Lower leg skin (tissue), 4 donors: ENCODE results near the gene PLA2G2A. TPM values are rescaled to one million over a fixed set of nuclear protein-coding genes. Genes with fewer than 3 reads are reported as not detected.
A peak's percentile ranks its signal among the peaks of the same experiment; 100 is the strongest.

ENCODE experiments used
- DNase-seq, 2 donors: peaks; one replicate each; pipeline ENCODE4 v3.0.0-alpha.2; 2019; ENCODE audit warnings: low spot score in 2 of 2
- H3K4me3 ChIP-seq: fragments of 200-600 bp; sonication (generic); 2 replicates; pipeline ENCODE4 v1.5.1; 2017; ENCODE audit warnings: mild to moderate bottlenecking, low read depth; ENCODE audit not compliant: poor library complexity, severe bottlenecking
- POLR2A ChIP-seq, 2 donors: fragments of 450-650 bp; IDR thresholded peaks; one replicate each; pipeline ENCODE4 v1.6.1; 2016 to 2017; ENCODE audit warnings: antibody characterized with exemption in 2 of 2, mild to moderate bottlenecking in 1 of 2, moderate library complexity in 1 of 2
- WGBS, 2 donors: methylation state at CpG; one replicate each; pipeline ENCODE4 v1.1.5; 2018; 5-methylcytosine and 5-hydroxymethylcytosine counted together
- intact Hi-C: fragments of 100-400 bp; cut with DNase I; formaldehyde crosslinking; loops from one replicate; pipeline ENCODE4 v1.15.0; 2023; ENCODE audit warnings: low total_unique reads
- total RNA-seq, 4 donors: library from RNA; depleted of rRNA; stranded (reverse); fragments of >200 nt; gene quantifications; one replicate each; pipeline ENCODE4 v1.1.0, GENCODE V29; 2016
- TF ChIP-seq, protein P1 (sequence below), 3 donors: fragments of 450-650 bp; IDR thresholded peaks; one replicate each; pipeline ENCODE4 v1.5.1; 2016; ENCODE audit warnings: antibody characterized with exemption in 3 of 3, mild to moderate bottlenecking in 3 of 3, moderate library complexity in 2 of 3

The PLA2G2A gene
- total RNA-seq, 4 donors from 2014 or later: 6.0 to 14.0 (median 10.3) TPM

GRCh38 chr1:19964542-19964941 lies 14.9 kb downstream of the PLA2G2A start:
- intact Hi-C loops: no loop called here
- DNase-seq: no peak
- WGBS, 2 donors: 83 to 88% methylated on average over 2 of the region's 2 CpGs
- no peak for TF ChIP-seq POLR2A (IDR thresholded peaks at IDR 0.05)
- TF ChIP-seq, protein P1, sequence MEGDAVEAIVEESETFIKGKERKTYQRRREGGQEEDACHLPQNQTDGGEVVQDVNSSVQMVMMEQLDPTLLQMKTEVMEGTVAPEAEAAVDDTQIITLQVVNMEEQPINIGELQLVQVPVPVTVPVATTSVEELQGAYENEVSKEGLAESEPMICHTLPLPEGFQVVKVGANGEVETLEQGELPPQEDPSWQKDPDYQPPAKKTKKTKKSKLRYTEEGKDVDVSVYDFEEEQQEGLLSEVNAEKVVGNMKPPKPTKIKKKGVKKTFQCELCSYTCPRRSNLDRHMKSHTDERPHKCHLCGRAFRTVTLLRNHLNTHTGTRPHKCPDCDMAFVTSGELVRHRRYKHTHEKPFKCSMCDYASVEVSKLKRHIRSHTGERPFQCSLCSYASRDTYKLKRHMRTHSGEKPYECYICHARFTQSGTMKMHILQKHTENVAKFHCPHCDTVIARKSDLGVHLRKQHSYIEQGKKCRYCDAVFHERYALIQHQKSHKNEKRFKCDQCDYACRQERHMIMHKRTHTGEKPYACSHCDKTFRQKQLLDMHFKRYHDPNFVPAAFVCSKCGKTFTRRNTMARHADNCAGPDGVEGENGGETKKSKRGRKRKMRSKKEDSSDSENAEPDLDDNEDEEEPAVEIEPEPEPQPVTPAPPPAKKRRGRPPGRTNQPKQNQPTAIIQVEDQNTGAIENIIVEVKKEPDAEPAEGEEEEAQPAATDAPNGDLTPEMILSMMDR (IDR thresholded peaks at IDR 0.05): no peak
- no peak overlapping the region for H3K4me3 ChIP-seq

- TF ChIP-seq, protein P1 (IDR thresholded peaks at IDR 0.05): no peak
- no peak for TF ChIP-seq POLR2A (IDR thresholded peaks at IDR 0.05)
- WGBS, 2 donors: 84% methylated on average over 4 of the region's 4 CpGs
- peak in 1 of 2 donors; percentile 15 for DNase-seq
- intact Hi-C loops: no loop called here
- no peak overlapping the region for H3K4me3 ChIP-seq
Observed at GRCh38 chr1:19963636-19964035, 15.8 kb downstream of the PLA2G2A start.

DNA sequence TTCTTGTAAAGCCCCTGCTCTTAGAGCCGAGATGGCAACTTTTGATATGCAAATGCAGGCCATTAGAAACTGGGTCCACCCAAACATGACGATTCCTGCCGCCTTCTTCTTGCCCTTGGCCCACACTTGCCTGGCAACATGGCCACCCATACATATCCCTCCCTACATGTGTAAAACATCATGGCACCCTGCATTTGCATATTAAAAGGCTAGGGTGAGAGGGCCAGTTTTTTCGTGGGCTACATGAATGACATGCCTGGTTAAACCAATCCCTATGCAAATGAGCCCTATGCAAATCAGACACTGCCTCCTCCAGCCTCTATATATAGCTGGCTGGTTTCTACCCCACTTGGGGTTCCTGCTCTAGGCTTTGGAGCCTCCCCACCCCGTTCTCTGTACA lies 18.8 kb downstream of the PLA2G2A start:
- H3K4me3 ChIP-seq: no peak overlapping the region
- TF ChIP-seq POLR2A (IDR thresholded peaks at IDR 0.05): no peak
- TF ChIP-seq, protein P1 (IDR thresholded peaks at IDR 0.05): no peak
- intact Hi-C loops: no loop called here
- DNase-seq: peak in 1 of 2 donors; percentile 21
- 33 to 40% methylated on average over 5 of the region's 5 CpGs for whole genome bisulfite sequencing, 2 donors

DNA sequence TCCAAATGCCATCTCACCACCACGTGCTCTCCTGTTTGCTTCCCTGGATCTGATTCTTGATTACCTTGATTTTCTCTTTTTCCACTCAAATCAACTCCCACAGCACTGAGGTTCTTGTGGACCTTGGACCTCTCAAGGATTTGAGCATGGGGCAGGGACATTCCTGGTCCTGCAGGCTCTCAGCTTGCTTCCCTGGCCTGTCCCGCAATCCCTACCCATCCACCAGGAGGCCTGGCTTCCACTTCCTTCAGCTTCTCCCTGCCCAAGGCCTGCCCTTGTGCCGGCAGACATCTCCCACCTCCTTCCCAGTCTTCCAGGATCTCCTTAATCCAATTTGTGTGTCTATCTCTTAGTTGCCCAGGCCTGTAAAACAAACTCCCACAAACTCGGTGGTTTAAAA lies 21.6 kb downstream of the PLA2G2A start:
- 74 to 83% methylated on average over 4 of the region's 4 CpGs for WGBS, 2 donors
- DNase-seq: no peak
- intact Hi-C loops: no loop called here
- no peak for TF ChIP-seq POLR2A (IDR thresholded peaks at IDR 0.05)
- TF ChIP-seq, protein P1 (IDR thresholded peaks at IDR 0.05): no peak
- H3K4me3 ChIP-seq: no peak overlapping the region

DNA sequence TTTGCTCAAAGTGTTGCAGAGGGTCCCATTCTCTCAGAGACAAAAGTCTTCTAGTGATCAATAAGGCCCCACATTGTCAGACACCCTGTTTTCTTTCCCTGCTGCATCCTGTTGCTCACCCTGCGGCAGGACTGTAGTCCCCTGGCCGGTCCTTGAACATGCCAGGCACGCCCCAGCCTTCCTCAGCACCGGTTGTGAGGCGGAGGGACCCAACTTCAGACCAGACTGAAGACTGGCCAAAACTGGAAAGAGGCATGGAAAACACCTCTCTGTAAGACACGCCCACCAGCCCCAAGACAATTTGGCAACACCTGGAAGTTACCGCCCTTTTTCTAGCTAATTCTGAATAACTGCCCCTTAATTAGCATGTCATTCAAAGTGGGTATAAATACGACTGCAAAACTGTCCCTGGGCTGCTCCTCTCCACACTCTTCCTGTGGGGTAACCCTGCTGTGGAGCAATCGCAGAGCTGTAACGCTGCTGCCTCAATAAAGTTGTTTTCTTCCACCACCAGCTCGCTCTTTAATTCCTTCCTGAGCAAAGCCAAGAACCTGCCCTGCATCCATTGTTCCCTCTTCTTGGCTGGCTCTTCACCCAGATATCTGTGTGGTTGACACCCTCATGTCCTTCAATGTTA lies 23.8 kb downstream of the PLA2G2A start:
- no peak overlapping the region for H3K4me3 ChIP-seq
- intact Hi-C loops: no loop called here
- 28 to 41% methylated on average over 11 of the region's 11 CpGs for WGBS, 2 donors
- TF ChIP-seq POLR2A (IDR thresholded peaks at IDR 0.05): no peak
- TF ChIP-seq, protein P1 (IDR thresholded peaks at IDR 0.05): no peak
- peak in 1 of 2 donors; percentile 68 for DNase-seq

DNA sequence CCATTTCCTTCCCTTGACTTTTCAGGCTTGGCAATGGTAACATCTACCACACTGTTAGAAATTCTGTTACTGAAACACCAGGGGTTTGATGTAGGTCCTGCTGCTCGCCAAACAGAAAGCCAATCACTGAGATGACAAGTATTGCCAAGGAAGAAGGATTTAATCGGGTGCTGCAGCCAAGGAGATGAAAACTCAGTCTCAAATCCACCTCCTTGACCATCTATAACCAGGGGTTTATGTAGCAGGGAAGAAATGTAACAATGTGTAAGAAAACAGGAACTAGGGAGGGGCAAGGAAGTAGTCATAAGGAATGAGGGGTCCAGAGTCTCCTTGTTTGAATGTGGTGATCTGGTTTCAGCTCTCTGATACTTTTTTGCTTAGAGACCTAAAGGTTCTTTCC lies 25.4 kb downstream of the PLA2G2A start:
- 85 to 92% methylated on average over 2 of the region's 2 CpGs for WGBS, 2 donors
- no peak for TF ChIP-seq POLR2A (IDR thresholded peaks at IDR 0.05)
- H3K4me3 ChIP-seq: no peak overlapping the region
- no peak for DNase-seq
- intact Hi-C loops: no loop called here
